B cell (primary cell): ENCODE results near the gene CHCHD3. TPM values are rescaled to one million over a fixed set of nuclear protein-coding genes. Genes with fewer than 3 reads are reported as not detected.

Experiments
- ATAC-seq: fragments of 200-7000 bp; cut with Tn5 transposase; one replicate; pipeline ENCODE4 v1.10.0; 2021; ENCODE audit warnings: low read depth, mild to moderate bottlenecking, moderate number of reproducible peaks, moderate library complexity
- CTCF ChIA-PET: fragments of 350-600 bp; sonication (Branson Sonifier 250); formaldehyde crosslinking; loops from one replicate; lab custom pipeline; 2021; ENCODE audit warnings: antibody characterized with exemption, inconsistent platforms; lab: Charles Lee
- POLR2A ChIA-PET: fragments of 350-600 bp; sonication (Branson Sonifier 250); formaldehyde crosslinking; loops from one replicate; lab custom pipeline; 2021; ENCODE audit warnings: antibody characterized with exemption; lab: Charles Lee
- DNase-seq: peaks from one replicate; pipeline ENCODE4 v3.0.0; 2013
- H2AFZ ChIP-seq: 2 replicates; pipeline ENCODE4 v1.6.1; 2012; ENCODE audit warnings: mild to moderate bottlenecking, low read depth, low read length; ENCODE audit not compliant: insufficient read depth, poor library complexity, severe bottlenecking
- H3K27ac ChIP-seq, 2 donors: 1 replicate in 1 of 2; 2 replicates in 1 of 2; pipeline ENCODE4 v1.5.1; 2012 to 2013; ENCODE audit warnings: low read length in 2 of 2, mild to moderate bottlenecking in 2 of 2, moderate library complexity in 1 of 2
- H3K27me3 ChIP-seq, 4 experiments: fragments of 200-600 bp in 1 of 4; sonication (generic) in 1 of 4; replicated peaks in 1 of 4; 1 replicate in 2 of 4; 2 replicates in 2 of 4; pipeline versions ENCODE4 v1.6.1 to v1.7.0; 2013 to 2016; ENCODE audit warnings: low read length in 3 of 4, mild to moderate bottlenecking in 2 of 4, mixed read lengths in 1 of 4, moderate library complexity in 1 of 4; ENCODE audit not compliant: insufficient read depth in 4 of 4, control insufficient read depth in 3 of 4; ENCODE audit errors: control extremely low read depth in 1 of 4
- H3K36me3 ChIP-seq, 2 experiments: replicated peaks in 1 of 2; 1 replicate in 1 of 2; 2 replicates in 1 of 2; pipeline versions ENCODE4 v1.6.1 to v1.7.1; 2013; ENCODE audit warnings: low read length in 1 of 2; ENCODE audit not compliant: insufficient read depth in 2 of 2, control insufficient read depth in 1 of 2; ENCODE audit errors: control extremely low read depth in 1 of 2, extremely low read depth in 1 of 2
- H3K4me1 ChIP-seq, 2 donors: fragments of 200-600 bp in 1 of 2; sonication (generic) in 1 of 2; 1 replicate in 1 of 2; 2 replicates in 1 of 2; pipeline versions ENCODE4 v1.5.1 to v1.6.1; 2013 to 2017; ENCODE audit warnings: low read length in 2 of 2; ENCODE audit not compliant: control insufficient read depth in 2 of 2, insufficient read depth in 2 of 2
- H3K4me2 ChIP-seq: replicated peaks from 2 replicates; pipeline ENCODE3; 2012; ENCODE audit warnings: mild to moderate bottlenecking, low read depth, low read length; ENCODE audit not compliant: poor library complexity, severe bottlenecking
- H3K4me3 ChIP-seq, 5 experiments: fragments of 200-600 bp in 1 of 5; sonication (generic) in 1 of 5; 1 replicate in 3 of 5; 2 replicates in 2 of 5; pipeline versions ENCODE4 v1.5.1 to v1.7.0; 2011 to 2016; ENCODE audit warnings: low read length in 4 of 5, mild to moderate bottlenecking in 4 of 5, low read depth in 2 of 5, control low read depth in 1 of 5, moderate library complexity in 1 of 5; ENCODE audit not compliant: insufficient read depth in 1 of 5; ENCODE audit errors: control extremely low read depth in 1 of 5, extremely low read depth in 1 of 5
- H3K79me2 ChIP-seq: fragments of 200-600 bp; sonication (generic); one replicate; pipeline ENCODE4 v1.6.0; 2016; ENCODE audit warnings: low read length; ENCODE audit not compliant: control insufficient read depth, insufficient read depth
- H3K9ac ChIP-seq: fragments of 200-600 bp; sonication (generic); 2 replicates; pipeline ENCODE4 v1.6.1; 2017; ENCODE audit warnings: mild to moderate bottlenecking, low read length, moderate library complexity
- H3K9me3 ChIP-seq, 3 donors: one replicate each; pipeline versions ENCODE4 v1.6.1 to v1.7.1; 2013; ENCODE audit warnings: low read length in 2 of 3; ENCODE audit not compliant: control insufficient read depth in 2 of 3, insufficient read depth in 1 of 3; ENCODE audit errors: control extremely low read depth in 1 of 3
- H4K20me1 ChIP-seq: 2 replicates; pipeline ENCODE4 v1.6.0; 2012; ENCODE audit warnings: mild to moderate bottlenecking, low read length; ENCODE audit not compliant: insufficient read depth, control insufficient read depth, poor library complexity, severe bottlenecking
- H3K27ac Mint-ChIP-seq: one replicate; pipeline ENCODE4 v1.8.0; 2021; ENCODE audit warnings: mixed read lengths
- H3K27me3 Mint-ChIP-seq: one replicate; pipeline ENCODE4 v1.8.0; 2021; ENCODE audit warnings: mixed read lengths
- H3K4me1 Mint-ChIP-seq: one replicate; pipeline ENCODE4 v1.8.0; 2021; ENCODE audit warnings: mixed read lengths
- H3K4me3 Mint-ChIP-seq: one replicate; pipeline ENCODE4 v1.8.0; 2021; ENCODE audit warnings: mixed read lengths
- H3K9me3 Mint-ChIP-seq: one replicate; pipeline ENCODE4 v1.8.0; 2022; ENCODE audit warnings: mixed read lengths; ENCODE audit not compliant: insufficient read depth
- EZH2 ChIP-seq: IDR thresholded peaks from 2 replicates; pipeline ENCODE4 v1.6.1; 2012; ENCODE audit warnings: borderline replicate concordance, low read depth, mild to moderate bottlenecking, moderate library complexity, low read length; ENCODE audit not compliant: insufficient read depth, poor library complexity, severe bottlenecking
- WGBS: methylation state at CpG from one replicate; pipeline ENCODE4 v1.1.5; 2013; ENCODE audit warnings: missing lambda C conversion rate; ENCODE audit not compliant: insufficient coverage; 5-methylcytosine and 5-hydroxymethylcytosine counted together
- intact Hi-C: fragments of 100-400 bp; cut with micrococcal nuclease; formaldehyde crosslinking; loops from one replicate; pipeline ENCODE4 v1.10.0; 2022
- polyA plus RNA-seq: library from polyadenylated mRNA; depleted of rRNA; stranded (reverse); fragments of >200 nt; gene quantifications from 2 replicates; pipeline ENCODE4 v1.2.3, GENCODE V29; 2012
- total RNA-seq, 2 donors: library from RNA; stranded (reverse); fragments of 120-200 nt in 1 of 2; gene quantifications; 1 replicate in 1 of 2; 2 replicates in 1 of 2; pipeline versions ENCODE4 v1.2.3 to v1.2.4, GENCODE V29; 2013 to 2022
- TF ChIP-seq, protein P1 (sequence below): fragments of 200-600 bp; IDR thresholded peaks from one replicate; pipeline ENCODE4 v1.8.0; 2022; ENCODE audit warnings: antibody characterized with exemption, mild to moderate bottlenecking

The CHCHD3 gene
- total and polyA plus RNA-seq, 2 donors (not counting 1 experiment from before 2014, with no cell fraction given): 20.1 to 38.4 TPM

DNA sequence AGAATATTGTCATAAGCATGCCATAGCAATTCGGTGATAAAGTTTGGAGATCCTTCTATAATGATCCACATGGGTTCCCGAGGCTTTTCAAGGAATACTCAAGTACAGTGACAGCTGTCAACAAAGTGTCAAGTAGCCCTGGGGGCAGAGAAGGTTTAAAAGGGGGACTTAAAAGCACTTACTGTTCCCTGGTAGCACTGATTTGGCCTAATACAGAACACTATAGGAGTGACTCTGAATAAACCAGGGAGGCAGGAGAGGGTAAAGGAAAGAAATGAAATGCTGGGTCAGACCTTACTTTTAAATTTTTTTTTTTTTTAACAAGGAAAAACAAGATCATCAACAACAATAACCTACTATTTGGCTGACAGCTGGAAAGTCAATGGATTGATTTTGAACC lies 20.1 kb downstream of the CHCHD3 start:
- Histone ChIP-seq H3K27ac (no peak overlapping the region), H3K36me3 (peaks cover 1 to 2% of the 10 kb centered on the region in 2 experiments), H3K79me2 (peaks cover 58% of the 10 kb centered on the region), H3K9ac (no peak overlapping the region), H3K27me3 (no peaks in the 10 kb centered on the region), H3K4me3 (no peak overlapping the region), H3K9me3 (no peaks in the 10 kb centered on the region), H4K20me1 (peaks cover 13% of the 10 kb centered on the region), H3K4me2 (no peak overlapping the region), H3K4me1 (peaks cover 12 to 13% of the 10 kb centered on the region in 2 donors), H2AFZ (no peak overlapping the region)
- intact Hi-C loops: no loop called here
- CTCF ChIA-PET: no interaction called here
- H3K4me1 Mint-ChIP-seq: peaks cover 29% of the 10 kb centered on the region
- no peaks in the 10 kb centered on the region for H3K27me3 Mint-ChIP-seq
- TF ChIP-seq, protein P1, sequence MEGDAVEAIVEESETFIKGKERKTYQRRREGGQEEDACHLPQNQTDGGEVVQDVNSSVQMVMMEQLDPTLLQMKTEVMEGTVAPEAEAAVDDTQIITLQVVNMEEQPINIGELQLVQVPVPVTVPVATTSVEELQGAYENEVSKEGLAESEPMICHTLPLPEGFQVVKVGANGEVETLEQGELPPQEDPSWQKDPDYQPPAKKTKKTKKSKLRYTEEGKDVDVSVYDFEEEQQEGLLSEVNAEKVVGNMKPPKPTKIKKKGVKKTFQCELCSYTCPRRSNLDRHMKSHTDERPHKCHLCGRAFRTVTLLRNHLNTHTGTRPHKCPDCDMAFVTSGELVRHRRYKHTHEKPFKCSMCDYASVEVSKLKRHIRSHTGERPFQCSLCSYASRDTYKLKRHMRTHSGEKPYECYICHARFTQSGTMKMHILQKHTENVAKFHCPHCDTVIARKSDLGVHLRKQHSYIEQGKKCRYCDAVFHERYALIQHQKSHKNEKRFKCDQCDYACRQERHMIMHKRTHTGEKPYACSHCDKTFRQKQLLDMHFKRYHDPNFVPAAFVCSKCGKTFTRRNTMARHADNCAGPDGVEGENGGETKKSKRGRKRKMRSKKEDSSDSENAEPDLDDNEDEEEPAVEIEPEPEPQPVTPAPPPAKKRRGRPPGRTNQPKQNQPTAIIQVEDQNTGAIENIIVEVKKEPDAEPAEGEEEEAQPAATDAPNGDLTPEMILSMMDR: no peak
- no peak for TF ChIP-seq EZH2
- H3K9me3 Mint-ChIP-seq: no peaks in the 10 kb centered on the region
- POLR2A ChIA-PET: no interaction called here
- no peak for ATAC-seq
- no peak overlapping the region for H3K4me3 Mint-ChIP-seq
- no peak for DNase-seq
- 100% methylated on average over 2 of the region's 2 CpGs for WGBS
- no peak overlapping the region for H3K27ac Mint-ChIP-seq

DNA sequence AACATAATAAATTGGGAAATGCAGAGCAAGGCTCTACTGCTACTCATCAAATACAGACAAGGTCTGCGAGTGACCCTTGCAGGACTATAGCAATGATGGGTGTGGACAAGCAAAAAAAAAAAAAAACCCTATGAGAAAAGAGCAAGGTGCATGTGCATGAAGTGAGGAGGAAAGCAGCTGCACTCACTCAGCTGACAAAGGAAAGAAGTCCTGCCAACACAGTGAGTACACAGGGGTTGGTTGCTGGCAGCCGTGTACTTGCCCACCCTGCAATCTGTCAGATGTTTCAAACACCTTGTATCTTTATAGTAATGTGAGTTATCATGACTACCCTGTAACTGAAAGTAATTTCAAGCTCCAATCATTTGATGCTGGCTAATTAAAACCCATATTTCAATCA lies 20.5 kb downstream of the CHCHD3 start:
- Mint-ChIP-seq H3K4me1 (peaks cover 31% of the 10 kb centered on the region), H3K27me3 (no peaks in the 10 kb centered on the region), H3K27ac (no peak overlapping the region), H3K9me3 (no peaks in the 10 kb centered on the region), H3K4me3 (no peak overlapping the region)
- H4K20me1 ChIP-seq: peaks cover 13% of the 10 kb centered on the region
- CTCF ChIA-PET: no interaction called here
- no peak overlapping the region for H3K9ac ChIP-seq
- ATAC-seq: no peak
- no peak overlapping the region for H2AFZ ChIP-seq
- peaks cover 58% of the 10 kb centered on the region for H3K79me2 ChIP-seq
- WGBS: no CpG with 5 or more reads among the region's 2 CpGs
- no peak for TF ChIP-seq EZH2
- TF ChIP-seq, protein P1: no peak
- POLR2A ChIA-PET: no interaction called here
- peaks cover 1 to 2% of the 10 kb centered on the region in 2 experiments for H3K36me3 ChIP-seq
- H3K4me2 ChIP-seq: no peak overlapping the region
- H3K27me3 ChIP-seq: no peaks in the 10 kb centered on the region
- no peak overlapping the region for H3K27ac ChIP-seq
- no peak overlapping the region for H3K4me3 ChIP-seq
- no peaks in the 10 kb centered on the region for H3K9me3 ChIP-seq
- intact Hi-C loops: no loop called here
- peaks cover 12 to 13% of the 10 kb centered on the region in 2 donors for H3K4me1 ChIP-seq
- no peak for DNase-seq
